BE2C (cell line): ENCODE measurements around the gene FAM162A.

Experiments used
- DNase-seq: peaks from one replicate; pipeline ENCODE4 v3.0.0-alpha.2; 2020
- H3K27me3 ChIP-seq: fragments of 250-450 bp; sonication (Bioruptor Pico); 2 replicates; pipeline ENCODE4 v1.5.1; 2020; ENCODE audit warnings: mild to moderate bottlenecking
- H3K36me3 ChIP-seq: fragments of 250-450 bp; sonication (Bioruptor Pico); 2 replicates; pipeline ENCODE4 v1.5.1; 2020; ENCODE audit warnings: mild to moderate bottlenecking
- H3K4me1 ChIP-seq: fragments of 250-450 bp; sonication (Bioruptor Pico); 2 replicates; pipeline ENCODE4 v1.5.1; 2020
- H3K4me3 ChIP-seq: 2 replicates; pipeline ENCODE4 v1.5.1; 2011; ENCODE audit warnings: low read depth, low read length
- H3K9me3 ChIP-seq: fragments of 250-450 bp; sonication (Bioruptor Pico); 2 replicates; pipeline ENCODE4 v1.5.1; 2020
- TF ChIP-seq, protein P1 (sequence below): IDR thresholded peaks from 2 replicates; pipeline ENCODE4 v1.5.1; 2012; ENCODE audit warnings: mild to moderate bottlenecking, low read depth, low read length

The FAM162A gene

DNA sequence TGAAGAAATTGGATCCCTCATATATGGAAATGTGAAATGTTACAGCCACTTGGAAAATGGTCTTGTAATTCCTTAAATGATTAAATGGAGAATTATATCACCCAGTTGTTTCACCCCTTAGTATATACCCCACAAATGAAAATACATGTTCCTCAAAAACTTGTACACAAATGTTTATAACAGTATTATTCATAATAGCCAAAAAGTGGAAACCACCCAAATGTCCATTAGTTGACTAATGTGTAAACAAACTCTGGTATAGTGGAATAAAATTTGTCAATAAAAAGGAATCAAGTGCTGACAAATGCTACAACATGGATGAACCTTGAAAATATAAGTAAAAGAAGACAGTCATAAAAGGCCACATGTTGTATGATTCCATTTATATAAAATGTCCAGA lies 12.5 kb downstream of the FAM162A start:
- Histone ChIP-seq H3K27me3 (no peaks in the 10 kb centered on the region), H3K4me1 (no peaks in the 10 kb centered on the region), H3K36me3 (peaks cover 4% of the 10 kb centered on the region; the same call in 1 of the 2 replicates), H3K9me3 (no peaks in the 10 kb centered on the region), H3K4me3 (no peak overlapping the region)
- no peak for DNase-seq
- TF ChIP-seq, protein P1, sequence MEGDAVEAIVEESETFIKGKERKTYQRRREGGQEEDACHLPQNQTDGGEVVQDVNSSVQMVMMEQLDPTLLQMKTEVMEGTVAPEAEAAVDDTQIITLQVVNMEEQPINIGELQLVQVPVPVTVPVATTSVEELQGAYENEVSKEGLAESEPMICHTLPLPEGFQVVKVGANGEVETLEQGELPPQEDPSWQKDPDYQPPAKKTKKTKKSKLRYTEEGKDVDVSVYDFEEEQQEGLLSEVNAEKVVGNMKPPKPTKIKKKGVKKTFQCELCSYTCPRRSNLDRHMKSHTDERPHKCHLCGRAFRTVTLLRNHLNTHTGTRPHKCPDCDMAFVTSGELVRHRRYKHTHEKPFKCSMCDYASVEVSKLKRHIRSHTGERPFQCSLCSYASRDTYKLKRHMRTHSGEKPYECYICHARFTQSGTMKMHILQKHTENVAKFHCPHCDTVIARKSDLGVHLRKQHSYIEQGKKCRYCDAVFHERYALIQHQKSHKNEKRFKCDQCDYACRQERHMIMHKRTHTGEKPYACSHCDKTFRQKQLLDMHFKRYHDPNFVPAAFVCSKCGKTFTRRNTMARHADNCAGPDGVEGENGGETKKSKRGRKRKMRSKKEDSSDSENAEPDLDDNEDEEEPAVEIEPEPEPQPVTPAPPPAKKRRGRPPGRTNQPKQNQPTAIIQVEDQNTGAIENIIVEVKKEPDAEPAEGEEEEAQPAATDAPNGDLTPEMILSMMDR: no peak

DNA sequence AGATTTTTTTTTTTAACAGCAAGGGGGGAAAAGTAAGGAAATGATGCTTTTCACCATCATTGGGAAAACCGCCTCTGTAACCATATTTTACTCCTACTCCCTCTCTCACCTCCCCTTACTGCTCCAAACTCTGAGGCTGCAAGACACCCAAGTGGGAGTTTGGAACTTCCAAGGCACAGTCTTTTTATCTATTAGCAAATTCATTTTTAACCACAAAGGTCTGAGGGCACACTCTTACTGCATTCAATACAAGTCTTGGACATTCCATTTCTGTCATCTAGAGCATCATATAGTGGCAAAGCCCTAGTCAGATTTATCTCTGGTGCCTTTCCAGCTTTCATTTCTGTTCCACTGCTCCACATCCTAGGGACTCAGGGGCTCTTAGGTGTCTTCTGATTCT lies 13.2 kb downstream of the FAM162A start:
- TF ChIP-seq, protein P1: no peak
- H3K9me3 ChIP-seq: no peaks in the 10 kb centered on the region
- no peak overlapping the region for H3K4me3 ChIP-seq
- peaks cover 4% of the 10 kb centered on the region; the same call in 1 of the 2 replicates for H3K36me3 ChIP-seq
- no peak for DNase-seq
- H3K4me1 ChIP-seq: no peaks in the 10 kb centered on the region
- no peaks in the 10 kb centered on the region for H3K27me3 ChIP-seq

- Histone ChIP-seq H3K4me1 (no peaks in the 10 kb centered on the region), H3K4me3 (no peak overlapping the region), H3K36me3 (peaks cover 4% of the 10 kb centered on the region), H3K27me3 (no peaks in the 10 kb centered on the region), H3K9me3 (no peaks in the 10 kb centered on the region)
- TF ChIP-seq, protein P1: no peak
- DNase-seq: no peak
Measured at GRCh38 chr3:122398920-122399319, 14.9 kb downstream of the FAM162A start.

DNA sequence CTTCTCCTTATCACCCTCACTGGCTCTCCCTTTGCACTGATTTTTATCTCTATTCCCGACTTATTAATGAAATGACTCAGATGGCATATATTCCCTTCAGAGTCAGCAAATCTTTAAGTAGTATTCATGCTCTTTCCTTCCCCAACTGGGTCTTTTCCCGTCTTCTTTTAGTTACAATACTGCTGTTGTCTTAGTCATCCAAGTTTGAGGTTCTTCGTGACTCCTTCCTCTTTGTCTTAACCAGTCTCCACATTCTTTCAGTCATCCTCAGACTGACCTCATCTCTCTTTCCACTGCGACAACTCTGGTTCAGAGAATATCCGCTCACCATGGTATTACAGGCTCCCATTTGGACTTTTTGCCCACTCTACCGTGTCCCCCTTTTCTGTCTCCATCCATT lies 19.5 kb downstream of the FAM162A start:
- Histone ChIP-seq H3K27me3 (no peaks in the 10 kb centered on the region), H3K4me1 (no peaks in the 10 kb centered on the region), H3K4me3 (no peak overlapping the region), H3K9me3 (no peaks in the 10 kb centered on the region), H3K36me3 (peaks cover 29% of the 10 kb centered on the region)
- TF ChIP-seq, protein P1: no peak
- DNase-seq: no peak

GRCh38 chr3:122405015-122405414 lies 21.0 kb downstream of the FAM162A start:
- no peaks in the 10 kb centered on the region for H3K4me1 ChIP-seq
- no peak overlapping the region for H3K4me3 ChIP-seq
- H3K9me3 ChIP-seq: no peaks in the 10 kb centered on the region
- H3K27me3 ChIP-seq: no peaks in the 10 kb centered on the region
- TF ChIP-seq, protein P1: no peak
- no peak for DNase-seq
- peaks cover 29% of the 10 kb centered on the region for H3K36me3 ChIP-seq

DNA sequence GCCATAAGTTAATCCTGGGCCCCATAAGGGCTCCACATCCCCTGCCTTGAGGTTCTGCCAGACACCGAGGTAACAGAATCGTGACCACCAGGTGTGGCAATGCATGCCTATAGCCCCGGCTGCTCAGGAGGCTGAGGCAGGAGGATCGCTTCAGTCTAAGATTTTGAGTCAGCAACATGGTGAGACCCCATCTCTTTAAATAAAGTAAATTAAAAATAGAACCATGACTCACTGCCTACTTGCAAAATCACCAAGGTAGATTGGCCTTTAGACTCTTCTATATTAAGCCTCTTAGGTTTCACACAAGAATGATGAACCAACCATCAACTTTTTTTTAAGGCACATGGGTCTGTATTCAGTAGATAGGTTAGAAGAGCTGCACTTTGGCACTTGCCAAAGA lies 22.2 kb downstream of the FAM162A start:
- peaks cover 32% of the 10 kb centered on the region for H3K36me3 ChIP-seq
- no peak overlapping the region for H3K4me3 ChIP-seq
- H3K9me3 ChIP-seq: no peaks in the 10 kb centered on the region
- DNase-seq: no peak
- no peaks in the 10 kb centered on the region for H3K4me1 ChIP-seq
- TF ChIP-seq, protein P1: no peak
- H3K27me3 ChIP-seq: no peaks in the 10 kb centered on the region
